MM.1S (cell line): Measurements from ENCODE around the gene ZNF729.

ENCODE experiments used
- CTCF ChIP-seq: fragments of 300-600 bp; sonication (generic); IDR thresholded peaks from 2 replicates; pipeline ENCODE4 v1.5.1; 2016; ENCODE audit warnings: antibody characterized with exemption, low read length, mixed read lengths
- EZH2 ChIP-seq: fragments of 300-600 bp; sonication (generic); optimal IDR thresholded peaks from 2 replicates; pipeline ENCODE3; 2017; ENCODE audit warnings: low read depth, mild to moderate bottlenecking, antibody characterized with exemption, low read length, mixed read lengths

GRCh38 chr19:22331521-22331920, 45.3 kb downstream of the ZNF729 start:
- TF ChIP-seq CTCF: no peak
- no peak for TF ChIP-seq EZH2
